IPS-15b (cell line): ENCODE data around the gene UQCC2.

Experiments used
- H3K27me3 ChIP-seq: one replicate; pipeline ENCODE4 v1.6.1; 2013; ENCODE audit warnings: low read length; ENCODE audit not compliant: control insufficient read depth, insufficient read depth
- H3K36me3 ChIP-seq: one replicate; pipeline ENCODE4 v1.6.1; 2013; ENCODE audit warnings: low read length; ENCODE audit not compliant: control insufficient read depth, insufficient read depth
- H3K4me1 ChIP-seq: one replicate; pipeline ENCODE4 v1.6.1; 2013; ENCODE audit warnings: mild to moderate bottlenecking, low read length; ENCODE audit not compliant: control insufficient read depth, insufficient read depth
- H3K4me3 ChIP-seq: one replicate; pipeline ENCODE4 v1.5.1; 2013; ENCODE audit warnings: low read depth, low read length
- H3K9ac ChIP-seq: one replicate; pipeline ENCODE4 v1.6.1; 2013; ENCODE audit warnings: low read depth, mild to moderate bottlenecking, low read length
- H3K9me3 ChIP-seq: one replicate; pipeline ENCODE4 v1.6.1; 2013; ENCODE audit warnings: mild to moderate bottlenecking, low read length; ENCODE audit not compliant: control insufficient read depth, insufficient read depth

UQCC2 gene

DNA sequence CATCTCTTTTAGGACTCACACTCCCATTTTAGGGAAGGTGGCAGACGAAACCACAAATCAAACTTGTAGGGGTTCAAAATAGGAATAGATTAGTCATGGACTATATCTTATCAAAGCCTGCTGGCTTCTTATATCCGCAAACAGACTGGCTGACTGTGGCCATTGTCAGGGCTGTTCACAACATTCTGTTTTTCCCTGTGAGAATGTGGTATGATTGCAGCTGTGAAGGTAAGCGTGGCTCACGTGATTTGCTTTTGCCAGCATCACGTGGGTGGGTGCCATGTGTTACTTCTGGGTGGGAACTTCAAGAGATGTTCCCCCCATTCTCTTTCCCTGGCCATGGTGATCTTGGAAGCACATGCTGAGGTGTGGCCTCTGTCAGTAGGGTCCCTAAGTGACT, 29.3 kb upstream of the UQCC2 start:
- Histone ChIP-seq H3K36me3 (no peaks in the 10 kb centered on the region), H3K4me1 (peaks cover 8% of the 10 kb centered on the region)

DNA sequence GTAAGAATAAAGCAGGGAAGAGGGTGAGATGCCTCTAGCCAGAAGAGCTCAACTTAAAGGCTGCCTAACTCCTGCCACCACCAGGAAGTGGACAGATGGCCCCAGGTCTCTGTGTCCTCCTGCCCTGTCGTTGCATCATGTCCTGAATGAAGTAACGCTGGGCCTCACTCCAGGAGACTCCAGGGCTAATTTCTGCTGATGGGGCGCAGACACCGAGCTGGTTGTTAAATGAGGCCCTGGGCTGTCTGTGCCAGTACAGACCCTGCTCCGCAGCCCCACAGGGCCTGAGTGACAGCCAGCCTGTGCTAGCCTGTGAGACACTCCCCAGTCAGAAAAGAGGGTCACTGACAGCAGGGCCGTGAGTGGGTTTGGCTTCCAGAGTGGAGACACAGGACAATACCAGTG, 28.7 kb upstream of the UQCC2 start:
- H3K27me3 ChIP-seq: no peaks in the 10 kb centered on the region
- H3K9ac ChIP-seq: no peak overlapping the region
- H3K4me3 ChIP-seq: no peak overlapping the region
- no peaks in the 10 kb centered on the region for H3K9me3 ChIP-seq
- H3K36me3 ChIP-seq: no peaks in the 10 kb centered on the region
- peaks cover 5% of the 10 kb centered on the region for H3K4me1 ChIP-seq

More for the DNA sequence above, 29.3 kb upstream of the UQCC2 start:
- H3K9me3 ChIP-seq: no peaks in the 10 kb centered on the region
- no peak overlapping the region for H3K9ac ChIP-seq
- H3K27me3 ChIP-seq: no peaks in the 10 kb centered on the region
- no peak overlapping the region for H3K4me3 ChIP-seq

DNA sequence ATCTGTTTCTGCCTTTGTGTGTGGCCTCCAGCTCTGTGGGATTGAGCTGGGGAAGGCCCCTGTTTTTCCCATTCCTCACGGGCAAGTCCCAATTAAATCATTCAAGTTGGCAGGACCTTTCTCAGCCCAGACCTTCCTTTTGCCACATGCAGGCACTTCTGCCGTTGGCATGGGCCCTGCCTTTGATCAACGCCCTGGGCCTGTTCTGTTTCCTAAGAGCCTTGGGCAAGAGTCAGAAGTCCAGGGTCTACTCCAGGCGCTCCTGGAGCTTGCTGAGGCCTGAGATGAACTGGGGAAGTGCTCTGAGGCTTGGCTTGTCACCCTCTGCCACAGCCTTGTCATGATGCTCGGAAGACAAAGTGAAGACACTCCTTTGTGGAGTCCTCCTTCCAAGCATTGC, 28.1 kb upstream of the UQCC2 start:
- Histone ChIP-seq H3K4me1 (peaks cover 4% of the 10 kb centered on the region), H3K9me3 (no peaks in the 10 kb centered on the region), H3K9ac (no peak overlapping the region), H3K36me3 (no peaks in the 10 kb centered on the region), H3K4me3 (no peak overlapping the region), H3K27me3 (no peaks in the 10 kb centered on the region)

DNA sequence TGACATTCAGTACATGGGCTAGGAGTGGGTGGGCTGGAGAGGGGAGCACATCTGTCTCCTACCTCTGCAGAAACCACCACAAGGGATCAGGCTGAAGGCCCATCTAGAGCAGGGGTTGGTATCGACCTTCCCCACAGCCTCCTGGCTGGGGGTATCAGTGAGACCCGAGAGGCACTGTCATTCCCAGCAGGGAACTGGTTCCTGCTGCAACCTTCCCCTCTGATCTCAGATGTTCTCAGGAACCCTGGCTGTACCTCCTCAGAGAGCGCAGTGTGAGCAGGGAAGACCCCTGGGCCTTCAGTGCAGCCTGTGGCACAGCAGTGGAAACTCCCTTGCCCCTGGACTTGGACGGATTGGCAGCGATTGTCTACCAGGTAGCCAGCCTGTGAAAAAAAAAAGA, 27.4 kb upstream of the UQCC2 start:
- H3K27me3 ChIP-seq: no peaks in the 10 kb centered on the region
- no peaks in the 10 kb centered on the region for H3K4me1 ChIP-seq
- no peaks in the 10 kb centered on the region for H3K9me3 ChIP-seq
- no peaks in the 10 kb centered on the region for H3K36me3 ChIP-seq
- peak overlapping the region; percentile 37 for H3K9ac ChIP-seq
- no peak overlapping the region for H3K4me3 ChIP-seq

DNA sequence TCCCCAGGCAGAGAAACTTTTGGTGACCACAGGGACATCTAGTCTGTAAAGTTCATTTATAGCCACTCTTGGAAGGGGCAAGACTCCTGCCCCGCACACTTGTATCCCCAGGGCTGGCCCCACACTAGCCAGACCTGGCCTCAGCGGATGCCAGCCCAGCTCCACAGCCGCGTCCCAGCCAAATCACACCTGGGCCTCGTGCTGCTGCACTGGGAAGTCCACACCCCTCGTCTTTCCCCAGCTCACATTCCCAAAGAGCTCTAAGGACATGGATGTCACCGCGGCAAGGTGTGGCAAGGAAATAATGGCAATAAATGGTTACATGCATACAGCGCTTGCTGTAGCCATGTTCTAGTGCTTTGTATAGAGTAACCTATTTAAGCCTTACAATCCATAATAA, 26.7 kb upstream of the UQCC2 start:
- no peaks in the 10 kb centered on the region for H3K27me3 ChIP-seq
- H3K4me3 ChIP-seq: no peak overlapping the region
- H3K9ac ChIP-seq: no peak overlapping the region
- H3K9me3 ChIP-seq: no peaks in the 10 kb centered on the region
- H3K4me1 ChIP-seq: no peaks in the 10 kb centered on the region
- H3K36me3 ChIP-seq: no peaks in the 10 kb centered on the region

DNA sequence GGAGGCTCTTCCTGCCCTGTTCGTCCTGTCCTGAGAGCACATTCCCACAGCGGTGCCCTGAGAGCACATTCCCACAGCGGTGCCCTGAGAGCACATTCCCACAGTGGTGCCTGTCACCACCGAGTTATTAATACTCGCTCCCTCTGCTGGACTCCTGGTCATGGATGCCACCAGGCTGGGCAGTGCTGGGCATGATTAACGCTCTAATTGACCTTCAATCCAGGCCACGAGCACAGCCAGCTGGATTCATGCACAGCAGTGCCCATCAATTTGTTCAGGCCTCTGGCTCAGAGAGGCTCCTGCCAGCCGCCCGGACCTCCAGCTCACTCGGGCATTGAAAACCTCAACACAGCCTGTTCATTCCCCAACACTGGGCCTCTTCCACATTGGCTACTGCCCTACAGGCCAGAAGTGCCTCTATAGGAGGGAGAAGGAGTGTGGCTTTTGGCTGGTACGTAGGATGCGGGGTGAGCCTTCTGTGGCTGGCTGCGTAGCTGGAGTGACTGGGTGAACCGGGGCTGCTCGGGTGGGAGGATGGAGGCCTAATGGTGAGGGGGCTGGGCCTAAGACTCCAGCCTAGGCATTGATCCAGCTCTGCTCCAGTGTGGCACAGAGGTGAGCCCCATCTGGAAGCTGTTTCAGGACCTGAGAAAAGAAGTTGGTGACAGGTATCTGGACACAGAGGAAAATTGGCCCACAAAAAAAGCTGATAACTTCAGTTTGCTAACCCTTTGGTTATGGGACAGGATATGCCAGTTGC, 25.9 kb upstream of the UQCC2 start:
- H3K9me3 ChIP-seq: no peaks in the 10 kb centered on the region
- H3K36me3 ChIP-seq: no peaks in the 10 kb centered on the region
- no peaks in the 10 kb centered on the region for H3K4me1 ChIP-seq
- H3K4me3 ChIP-seq: no peak overlapping the region
- H3K9ac ChIP-seq: no peak overlapping the region
- H3K27me3 ChIP-seq: no peaks in the 10 kb centered on the region

DNA sequence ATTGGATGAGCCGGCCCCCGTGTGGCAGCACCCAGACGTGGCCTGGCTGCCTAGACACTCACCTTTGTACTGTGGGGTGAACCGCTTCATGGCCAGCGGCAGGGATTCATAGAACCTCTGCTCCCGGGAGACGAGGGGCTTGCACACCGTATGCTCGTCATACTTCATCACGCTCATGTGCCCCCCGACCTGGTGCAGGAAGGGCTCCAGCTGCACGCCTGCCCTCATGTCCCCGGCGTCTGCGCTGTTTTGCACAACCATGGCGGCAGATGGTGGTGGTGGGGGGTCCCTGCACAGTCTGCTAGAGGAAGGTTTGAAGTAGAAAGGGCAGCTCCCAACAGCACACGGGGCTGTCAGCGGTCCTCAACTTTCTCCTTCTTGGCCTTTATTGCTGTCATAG, 23.7 kb upstream of the UQCC2 start:
- H3K4me3 ChIP-seq: no peak overlapping the region
- no peak overlapping the region for H3K9ac ChIP-seq
- H3K4me1 ChIP-seq: no peaks in the 10 kb centered on the region
- no peaks in the 10 kb centered on the region for H3K36me3 ChIP-seq
- no peaks in the 10 kb centered on the region for H3K27me3 ChIP-seq
- H3K9me3 ChIP-seq: no peaks in the 10 kb centered on the region

DNA sequence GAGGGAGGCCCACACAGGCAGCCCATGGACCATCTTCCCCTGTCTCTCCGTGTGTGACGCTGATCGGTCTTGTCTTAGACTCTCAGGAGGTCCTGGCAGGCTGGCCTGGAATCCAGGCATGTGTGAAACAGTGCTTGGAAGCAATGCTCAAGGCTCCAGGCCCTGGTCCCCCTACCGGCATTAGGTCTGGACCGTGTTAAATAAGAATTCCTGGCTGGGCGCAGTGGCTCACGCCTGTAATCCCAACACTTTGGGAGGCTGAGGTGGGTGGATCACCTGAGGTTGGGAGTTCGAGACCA, 22.2 kb upstream of the UQCC2 start:
- H3K27me3 ChIP-seq: no peaks in the 10 kb centered on the region
- H3K9me3 ChIP-seq: no peaks in the 10 kb centered on the region
- H3K9ac ChIP-seq: no peak overlapping the region
- no peak overlapping the region for H3K4me3 ChIP-seq
- no peaks in the 10 kb centered on the region for H3K36me3 ChIP-seq
- H3K4me1 ChIP-seq: no peaks in the 10 kb centered on the region

DNA sequence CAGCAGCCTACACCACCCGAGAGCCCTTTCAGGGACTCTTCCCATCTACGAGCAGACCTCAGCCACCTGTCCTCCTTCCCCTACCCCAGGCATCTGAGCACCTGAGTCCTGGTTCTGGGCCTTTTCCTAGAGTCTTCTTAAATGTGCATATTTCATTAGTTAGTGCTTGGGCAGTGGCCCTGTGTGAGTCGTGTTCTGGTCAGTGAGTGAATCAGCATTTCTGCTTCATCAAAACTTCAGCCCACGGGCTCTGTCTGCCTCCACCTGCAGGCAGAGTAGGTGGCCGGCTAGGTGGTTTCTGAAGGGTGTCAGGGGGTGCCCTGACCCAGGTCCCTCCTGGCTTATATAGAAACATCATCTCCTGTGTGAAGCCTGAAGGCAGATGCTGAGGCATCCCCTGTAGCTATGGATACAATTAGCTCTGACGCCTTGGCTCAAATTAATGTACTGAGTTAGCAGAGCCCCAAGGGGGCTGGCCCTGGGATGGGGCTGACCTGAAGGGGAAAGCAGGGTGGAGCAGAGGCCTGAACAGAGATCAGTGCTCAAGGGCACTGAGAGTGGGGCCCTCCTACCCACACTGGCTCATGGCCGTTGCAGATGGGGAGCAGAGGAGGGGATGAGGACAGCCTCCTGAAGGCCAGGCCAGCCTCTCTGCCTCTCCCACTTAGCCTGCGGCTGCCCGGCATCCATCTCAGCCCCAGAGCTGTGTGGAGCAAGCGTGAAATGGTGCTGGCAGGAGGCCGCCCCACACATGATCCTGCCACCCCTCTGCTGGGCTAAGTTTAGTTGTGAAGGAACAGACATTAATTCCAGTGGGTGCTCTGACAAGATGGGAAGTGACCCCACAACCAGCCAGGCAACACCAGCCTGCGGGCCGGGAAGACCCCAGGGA, 21.6 kb upstream of the UQCC2 start:
- H3K27me3 ChIP-seq: no peaks in the 10 kb centered on the region
- no peaks in the 10 kb centered on the region for H3K36me3 ChIP-seq
- no peak overlapping the region for H3K4me3 ChIP-seq
- no peaks in the 10 kb centered on the region for H3K4me1 ChIP-seq
- H3K9me3 ChIP-seq: no peaks in the 10 kb centered on the region
- no peak overlapping the region for H3K9ac ChIP-seq

DNA sequence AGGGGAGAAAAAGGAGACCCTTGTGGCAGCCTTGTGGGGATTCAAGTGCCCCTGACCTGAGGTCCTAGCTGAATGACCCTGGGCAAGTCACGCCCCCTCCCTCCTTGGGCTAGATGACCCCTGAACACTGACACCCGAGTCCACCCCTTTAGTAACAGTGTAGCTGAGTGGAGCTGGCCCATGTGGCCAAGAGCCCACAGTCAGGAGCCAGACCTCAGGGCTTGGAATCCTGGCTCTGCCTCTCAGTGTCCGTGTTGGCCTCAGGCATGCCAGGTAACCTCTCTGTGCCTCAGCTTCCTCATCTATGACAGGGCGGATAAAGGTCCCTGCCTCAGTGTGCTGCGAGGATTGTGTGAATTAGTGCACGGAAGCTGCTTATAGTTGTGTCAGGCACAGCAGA, 20.9 kb upstream of the UQCC2 start:
- Histone ChIP-seq H3K9ac (no peak overlapping the region), H3K4me3 (no peak overlapping the region), H3K36me3 (no peaks in the 10 kb centered on the region)

DNA sequence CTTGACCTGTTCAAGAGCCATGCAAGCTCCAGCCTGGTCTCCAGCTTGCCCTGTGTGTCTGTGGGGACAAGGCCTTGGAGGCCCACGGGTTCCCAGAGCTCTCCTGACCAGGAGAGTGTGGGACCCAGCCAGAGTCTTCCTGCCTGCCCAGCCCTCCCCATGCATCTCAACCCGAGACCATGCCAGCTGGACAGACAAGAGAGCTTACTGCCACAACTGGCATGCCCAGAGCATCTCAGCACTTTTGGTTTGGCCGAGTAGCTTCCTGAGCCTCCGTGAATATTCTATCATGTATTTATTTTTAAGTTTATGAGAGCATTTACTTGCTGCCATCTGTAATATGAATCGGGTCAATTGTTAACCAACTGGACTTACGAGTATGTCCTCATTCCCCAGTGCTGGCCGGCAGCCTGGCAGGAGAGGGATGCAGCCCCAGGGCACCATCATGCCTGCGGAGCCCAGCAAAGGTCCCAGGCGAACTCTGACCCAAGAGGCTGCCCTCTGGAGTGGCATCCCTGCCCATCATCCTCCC, 20.3 kb upstream of the UQCC2 start:
- Histone ChIP-seq H3K27me3 (no peaks in the 10 kb centered on the region), H3K4me3 (no peak overlapping the region), H3K4me1 (no peaks in the 10 kb centered on the region), H3K9me3 (no peaks in the 10 kb centered on the region), H3K9ac (no peak overlapping the region), H3K36me3 (no peaks in the 10 kb centered on the region)

More for the DNA sequence above, 20.9 kb upstream of the UQCC2 start:
- H3K9me3 ChIP-seq: no peaks in the 10 kb centered on the region
- no peaks in the 10 kb centered on the region for H3K4me1 ChIP-seq
- no peaks in the 10 kb centered on the region for H3K27me3 ChIP-seq

DNA sequence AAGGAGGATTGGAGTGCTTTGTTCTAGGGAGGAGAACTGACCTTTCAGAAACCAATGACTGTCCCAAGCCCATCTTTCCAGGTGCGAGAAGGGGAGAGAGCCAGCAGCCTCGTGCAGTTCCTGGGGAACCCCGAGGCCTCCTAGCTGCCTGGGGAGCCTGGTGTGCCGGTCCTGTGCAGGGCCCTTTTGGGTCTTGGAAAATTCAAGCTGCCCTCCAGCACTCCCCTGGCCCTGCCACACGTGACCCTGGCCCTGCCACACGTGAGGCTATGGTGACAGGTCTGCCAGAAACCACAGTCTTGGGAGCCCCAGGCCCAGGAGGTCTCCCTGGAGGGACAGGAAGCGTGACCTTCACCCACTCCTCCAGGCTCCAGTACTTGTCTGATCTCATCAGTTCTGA, 19.5 kb upstream of the UQCC2 start:
- peaks cover 2% of the 10 kb centered on the region for H3K36me3 ChIP-seq
- no peaks in the 10 kb centered on the region for H3K4me1 ChIP-seq
- H3K4me3 ChIP-seq: no peak overlapping the region
- no peaks in the 10 kb centered on the region for H3K27me3 ChIP-seq
- H3K9me3 ChIP-seq: no peaks in the 10 kb centered on the region
- H3K9ac ChIP-seq: peak overlapping the region; percentile 24
